Brain microvascular endothelial cell (primary cell): ENCODE measurements around the gene CACNB1.

Source experiments
- DNase-seq: peaks from one replicate; pipeline ENCODE4 v3.0.0-alpha.2; 2020
- H3K27ac ChIP-seq: fragments of 250-450 bp; sonication (Bioruptor Pico); 2 replicates; pipeline ENCODE4 v1.5.1; 2020; ENCODE audit warnings: mild to moderate bottlenecking, moderate library complexity
- H3K27me3 ChIP-seq: fragments of 250-450 bp; sonication (Bioruptor Pico); replicated peaks from 2 replicates; pipeline ENCODE4 v1.5.1; 2020; ENCODE audit warnings: mild to moderate bottlenecking
- H3K36me3 ChIP-seq: fragments of 250-450 bp; sonication (Bioruptor Pico); replicated peaks from 2 replicates; pipeline ENCODE4 v1.5.1; 2020; ENCODE audit warnings: mild to moderate bottlenecking
- H3K4me3 ChIP-seq: 2 replicates; pipeline ENCODE4 v1.5.1; 2011; ENCODE audit warnings: low read depth, mild to moderate bottlenecking, control low read depth, low read length, moderate library complexity
- in situ Hi-C: cut with HindIII; loops from 2 replicates; pipeline ENCODE4 v1.10.0; 2017; ENCODE audit warnings: low sequenced_read_pairs, low pct_ligation_motif_present
- TF ChIP-seq, protein P1 (sequence below): IDR thresholded peaks from 2 replicates; pipeline ENCODE4 v1.5.1; 2011; ENCODE audit warnings: low read depth, mild to moderate bottlenecking, moderate library complexity, low read length, control low read depth, inconsistent platforms; ENCODE audit errors: missing control alignments

CACNB1 gene

DNA sequence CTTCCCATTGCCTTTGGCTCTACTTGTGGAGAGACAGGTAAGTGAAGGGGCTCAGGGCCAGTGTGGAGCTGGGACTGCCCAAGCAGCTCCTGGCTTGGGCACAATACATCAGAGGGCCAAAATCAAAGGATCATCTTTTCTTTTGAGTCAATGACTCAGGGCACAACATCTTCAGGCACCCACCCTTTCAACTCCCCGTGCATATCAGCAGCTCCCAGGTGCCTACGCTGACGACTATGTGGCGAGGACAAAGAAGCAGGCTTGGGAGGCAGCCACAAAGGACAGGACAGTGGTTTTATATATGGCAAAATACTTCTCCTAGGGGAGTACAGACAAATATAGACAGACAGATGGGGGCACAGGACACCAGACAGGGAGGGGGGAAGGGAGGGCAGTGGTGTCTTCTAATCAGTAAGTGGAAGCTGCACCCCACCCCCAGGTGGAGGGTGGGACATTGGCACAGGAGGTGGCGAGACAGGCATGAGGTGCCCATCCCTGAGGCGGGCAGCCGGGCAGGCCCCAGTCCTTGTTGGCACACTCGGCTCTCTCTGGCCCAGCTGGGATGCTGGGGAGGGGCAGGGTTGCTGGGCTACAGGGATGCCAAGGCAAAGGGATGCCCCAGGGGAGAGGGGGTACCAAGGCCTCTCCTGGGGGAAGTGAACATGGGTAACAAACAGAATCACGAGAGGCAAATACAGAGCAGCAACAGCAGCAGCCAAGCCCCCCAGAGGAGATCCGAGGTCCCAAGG is 23.8 kb downstream of the CACNB1 start:
- no peak for DNase-seq
- in situ Hi-C loops = no loop called here

DNA sequence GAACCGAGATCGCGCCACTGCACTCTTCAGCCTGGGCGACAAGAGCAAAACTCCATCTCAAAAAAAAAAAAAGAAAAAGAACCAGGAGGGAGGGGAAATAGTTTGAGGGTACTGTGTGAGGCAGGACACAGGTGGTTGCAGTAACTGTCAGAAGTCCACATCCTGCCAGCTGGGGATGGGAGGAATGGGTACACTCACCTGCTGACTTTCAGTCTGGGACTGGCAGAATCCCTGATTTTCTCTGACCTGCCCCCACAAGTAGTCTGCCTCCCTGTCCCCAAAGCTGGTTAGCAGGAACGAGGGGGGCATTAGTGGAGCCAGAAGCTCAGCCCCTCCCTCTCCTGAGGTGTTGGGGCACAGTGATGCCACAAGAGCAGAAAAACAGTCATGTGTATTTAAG is 24.4 kb downstream of the CACNB1 start:
- Histone ChIP-seq H3K27ac (no peak overlapping the region), H3K27me3 (no peaks in the 10 kb centered on the region), H3K4me3 (no peak overlapping the region), H3K36me3 (peaks cover 24% of the 10 kb centered on the region)
- in situ Hi-C loops = no loop called here
- no peak for DNase-seq
- TF ChIP-seq, protein P1, sequence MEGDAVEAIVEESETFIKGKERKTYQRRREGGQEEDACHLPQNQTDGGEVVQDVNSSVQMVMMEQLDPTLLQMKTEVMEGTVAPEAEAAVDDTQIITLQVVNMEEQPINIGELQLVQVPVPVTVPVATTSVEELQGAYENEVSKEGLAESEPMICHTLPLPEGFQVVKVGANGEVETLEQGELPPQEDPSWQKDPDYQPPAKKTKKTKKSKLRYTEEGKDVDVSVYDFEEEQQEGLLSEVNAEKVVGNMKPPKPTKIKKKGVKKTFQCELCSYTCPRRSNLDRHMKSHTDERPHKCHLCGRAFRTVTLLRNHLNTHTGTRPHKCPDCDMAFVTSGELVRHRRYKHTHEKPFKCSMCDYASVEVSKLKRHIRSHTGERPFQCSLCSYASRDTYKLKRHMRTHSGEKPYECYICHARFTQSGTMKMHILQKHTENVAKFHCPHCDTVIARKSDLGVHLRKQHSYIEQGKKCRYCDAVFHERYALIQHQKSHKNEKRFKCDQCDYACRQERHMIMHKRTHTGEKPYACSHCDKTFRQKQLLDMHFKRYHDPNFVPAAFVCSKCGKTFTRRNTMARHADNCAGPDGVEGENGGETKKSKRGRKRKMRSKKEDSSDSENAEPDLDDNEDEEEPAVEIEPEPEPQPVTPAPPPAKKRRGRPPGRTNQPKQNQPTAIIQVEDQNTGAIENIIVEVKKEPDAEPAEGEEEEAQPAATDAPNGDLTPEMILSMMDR = no peak

More for the DNA sequence above, 23.8 kb downstream of the CACNB1 start:
- TF ChIP-seq, protein P1 = no peak
- Histone ChIP-seq H3K27ac (no peak overlapping the region), H3K27me3 (no peaks in the 10 kb centered on the region), H3K36me3 (peaks cover 24% of the 10 kb centered on the region), H3K4me3 (no peak overlapping the region)

DNA sequence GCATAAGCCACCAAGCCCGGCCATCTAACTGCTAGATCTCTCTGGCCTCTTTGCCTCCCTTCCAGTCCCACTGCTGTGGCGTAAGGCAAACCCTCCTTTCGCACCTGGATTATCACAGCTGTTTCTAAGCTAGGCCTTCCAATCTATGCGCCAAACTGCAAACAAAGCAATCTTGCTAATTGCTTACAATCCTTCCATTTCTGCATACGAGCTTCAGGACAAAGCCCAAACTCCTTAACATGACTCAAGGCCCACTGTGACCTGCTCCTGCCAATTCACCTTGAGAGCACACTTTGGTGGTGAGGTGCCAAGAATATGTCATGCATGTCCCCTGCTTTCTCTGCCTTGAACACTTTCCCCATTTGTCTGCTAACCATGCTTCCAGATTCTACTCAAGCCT is 25.5 kb downstream of the CACNB1 start:
- Histone ChIP-seq H3K36me3 (peaks cover 14% of the 10 kb centered on the region), H3K4me3 (no peak overlapping the region), H3K27ac (no peak overlapping the region), H3K27me3 (peaks cover 4% of the 10 kb centered on the region)
- no peak for DNase-seq
- in situ Hi-C loops = no loop called here
- TF ChIP-seq, protein P1 = no peak

DNA sequence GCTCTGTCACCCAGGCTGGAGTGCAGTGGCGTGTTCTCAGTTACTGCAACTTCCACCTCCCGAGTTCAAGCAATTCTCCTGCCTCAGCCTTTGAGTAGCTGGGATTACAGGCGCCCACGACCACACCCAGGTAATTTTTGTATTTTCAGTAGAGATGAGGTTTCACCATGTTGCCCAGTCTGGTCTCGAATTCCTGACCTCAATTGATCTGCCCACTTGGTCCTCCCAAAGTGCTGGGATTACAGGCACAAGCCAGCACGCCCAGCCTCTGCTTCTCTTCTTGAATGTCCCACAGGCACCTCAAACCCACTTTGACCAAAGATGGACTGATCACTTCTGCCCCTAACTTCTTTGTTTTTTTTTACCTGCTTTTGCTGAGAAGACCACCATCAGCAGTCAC is 26.9 kb downstream of the CACNB1 start:
- no peak overlapping the region for H3K4me3 ChIP-seq

DNA sequence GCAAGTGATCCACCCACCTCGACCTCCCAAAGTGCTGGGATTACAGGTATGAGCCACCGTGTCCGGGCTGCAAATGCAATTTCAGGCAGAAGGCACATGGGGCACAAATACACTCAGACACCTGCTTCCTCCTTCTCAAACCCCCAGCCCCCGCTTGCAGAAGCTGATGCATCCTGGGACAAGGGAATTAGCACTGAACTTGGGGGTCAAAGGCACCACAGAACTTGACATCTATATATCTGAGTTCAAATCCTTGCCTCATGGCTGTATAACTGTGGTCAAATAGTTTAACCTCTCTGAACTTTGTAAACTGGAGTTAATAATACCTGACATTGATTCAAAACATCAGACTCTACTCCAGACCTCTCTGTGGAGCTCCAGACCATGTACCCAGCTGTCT is 27.4 kb downstream of the CACNB1 start:
- TF ChIP-seq, protein P1 = no peak
- in situ Hi-C loops = no loop called here
- DNase-seq = no peak
- peaks cover under 1% of the 10 kb centered on the region for H3K36me3 ChIP-seq
- no peak overlapping the region for H3K4me3 ChIP-seq
- H3K27ac ChIP-seq = no peak overlapping the region
- peaks cover 17% of the 10 kb centered on the region for H3K27me3 ChIP-seq

More for the DNA sequence above, 26.9 kb downstream of the CACNB1 start:
- no peak for DNase-seq
- in situ Hi-C loops = no loop called here
- Histone ChIP-seq H3K36me3 (peaks cover 4% of the 10 kb centered on the region), H3K27me3 (peaks cover 13% of the 10 kb centered on the region), H3K27ac (no peak overlapping the region)
- TF ChIP-seq, protein P1 = no peak

DNA sequence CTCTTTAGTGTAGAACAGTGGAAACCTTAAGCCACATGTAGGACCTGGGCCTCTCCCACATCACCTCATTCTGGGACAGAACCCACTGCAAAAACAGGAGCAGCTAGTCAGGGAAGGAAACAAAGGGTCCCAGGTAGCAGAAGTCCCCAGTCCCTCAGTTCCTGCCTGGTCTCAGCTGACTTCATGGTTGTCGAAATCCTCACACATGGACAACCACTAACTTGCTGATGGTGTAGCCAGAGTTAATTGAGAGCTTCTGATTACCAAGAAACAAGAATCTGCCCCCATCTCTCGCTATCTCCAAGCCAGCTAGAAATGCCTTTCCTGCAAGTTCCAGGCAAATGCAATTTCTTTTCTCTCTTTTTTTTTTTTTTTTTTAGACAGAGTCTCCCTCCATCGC is 28.0 kb downstream of the CACNB1 start:
- no peak for DNase-seq

More for the DNA sequence above, 28.0 kb downstream of the CACNB1 start:
- Histone ChIP-seq H3K27me3 (peaks cover 17% of the 10 kb centered on the region), H3K27ac (no peak overlapping the region), H3K4me3 (no peak overlapping the region), H3K36me3 (no peaks in the 10 kb centered on the region)
- in situ Hi-C loops = no loop called here
- TF ChIP-seq, protein P1 = no peak
